ENCODE data around the gene PIK3C2A.
"Not testable (repeated sequence)": the region's sequence is repeated elsewhere in the genome, so short reads cannot be mapped to it uniquely, and the experiment has no call there.

PIK3C2A gene

GRCh38 chr11:17207317-17208256 lies at the start of gene PIK3C2A:
TSS of gene PIK3C2A (minus strand) at chr11:17207986. CDS start at chr11:17169741, 38,245 bp downstream.
- DNase-seq (ENCODE audit: low read depth in 2 of 2): peak; percentile 89 to 94

GRCh38 chr11:17257196-17257595 lies 49.4 kb upstream of the PIK3C2A start:
- no peak for DNase-seq (ENCODE audit: low read depth in 2 of 2)

DNA sequence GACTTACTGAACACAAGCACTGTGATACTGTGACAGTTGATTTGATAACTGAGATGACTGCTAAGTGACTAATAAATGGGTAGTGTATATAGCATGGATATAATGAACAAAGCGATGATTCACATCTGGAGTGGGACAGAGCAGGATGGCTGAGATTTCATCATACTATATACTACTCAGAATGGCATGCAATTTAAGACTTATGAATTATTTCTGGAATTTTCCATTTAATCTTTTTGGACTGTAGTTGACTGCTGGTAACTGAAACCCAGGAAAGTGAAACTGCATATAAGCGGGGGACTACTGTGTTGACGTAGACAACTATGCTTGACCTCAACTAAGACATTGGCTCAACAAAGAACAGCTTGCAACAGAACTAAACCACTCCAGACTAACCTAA lies 48.7 kb upstream of the PIK3C2A start:
- DNase-seq (ENCODE audit: low read depth in 2 of 2): no peak

- DNase-seq (ENCODE audit: low read depth in 2 of 2): no peak
Observed at GRCh38 chr11:17252704-17253103, 44.9 kb upstream of the PIK3C2A start.

- no peak for DNase-seq (ENCODE audit: low read depth in 2 of 2)
Observed at GRCh38 chr11:17250561-17251350, 43.0 kb upstream of the PIK3C2A start.

DNA sequence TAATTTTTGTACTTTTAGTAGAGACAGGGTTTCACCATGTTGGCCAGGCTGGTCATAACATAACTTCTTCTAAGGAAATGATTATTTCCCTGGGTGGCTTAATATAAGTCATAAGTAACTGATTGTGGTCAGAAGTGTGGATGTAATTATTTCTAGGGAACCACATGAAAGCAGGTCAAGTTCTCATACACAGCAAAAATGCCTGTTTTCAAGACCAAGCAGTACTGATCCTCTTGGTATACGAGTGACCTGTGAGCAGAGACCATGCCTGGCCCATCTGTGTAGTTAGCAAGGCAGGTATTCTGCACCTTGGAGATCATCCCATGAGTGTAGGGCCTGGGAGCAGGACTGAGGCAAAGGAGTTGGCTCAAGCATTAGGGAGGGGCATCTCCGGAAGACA lies 36.3 kb upstream of the PIK3C2A start:
- no peak for DNase-seq (ENCODE audit: low read depth in 2 of 2)

DNA sequence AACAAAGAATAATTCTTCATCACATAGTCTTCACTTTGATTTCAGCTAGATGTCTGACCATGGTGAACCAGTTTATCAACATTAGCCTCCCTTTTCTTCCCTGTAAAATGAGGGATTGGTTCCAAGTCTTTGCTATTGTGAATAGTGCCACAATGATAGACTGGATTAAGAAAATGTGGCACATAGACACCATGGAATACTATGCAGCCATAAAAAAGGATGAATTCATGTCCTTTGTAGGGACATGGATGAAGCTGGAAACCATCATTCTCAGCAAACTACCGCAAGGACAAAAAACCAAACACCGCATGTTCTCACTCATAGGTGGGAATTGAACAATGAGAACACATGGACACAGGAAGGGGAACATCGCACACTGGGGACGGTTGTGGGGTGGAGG lies 35.2 kb upstream of the PIK3C2A start:
- DNase-seq (ENCODE audit: low read depth in 2 of 2): not testable (repeated sequence)

GRCh38 chr11:17240780-17241179 lies 33.0 kb upstream of the PIK3C2A start:
- DNase-seq (ENCODE audit: low read depth in 2 of 2): no peak

GRCh38 chr11:17239927-17240326 lies 32.1 kb upstream of the PIK3C2A start:
- not testable (repeated sequence) for DNase-seq (ENCODE audit: low read depth in 2 of 2)

- no peak for DNase-seq (ENCODE audit: low read depth in 2 of 2)
Observed at GRCh38 chr11:17238377-17238776, 30.6 kb upstream of the PIK3C2A start.

GRCh38 chr11:17233101-17233500 lies 25.3 kb upstream of the PIK3C2A start:
- DNase-seq (ENCODE audit: low read depth in 2 of 2): no peak

DNA sequence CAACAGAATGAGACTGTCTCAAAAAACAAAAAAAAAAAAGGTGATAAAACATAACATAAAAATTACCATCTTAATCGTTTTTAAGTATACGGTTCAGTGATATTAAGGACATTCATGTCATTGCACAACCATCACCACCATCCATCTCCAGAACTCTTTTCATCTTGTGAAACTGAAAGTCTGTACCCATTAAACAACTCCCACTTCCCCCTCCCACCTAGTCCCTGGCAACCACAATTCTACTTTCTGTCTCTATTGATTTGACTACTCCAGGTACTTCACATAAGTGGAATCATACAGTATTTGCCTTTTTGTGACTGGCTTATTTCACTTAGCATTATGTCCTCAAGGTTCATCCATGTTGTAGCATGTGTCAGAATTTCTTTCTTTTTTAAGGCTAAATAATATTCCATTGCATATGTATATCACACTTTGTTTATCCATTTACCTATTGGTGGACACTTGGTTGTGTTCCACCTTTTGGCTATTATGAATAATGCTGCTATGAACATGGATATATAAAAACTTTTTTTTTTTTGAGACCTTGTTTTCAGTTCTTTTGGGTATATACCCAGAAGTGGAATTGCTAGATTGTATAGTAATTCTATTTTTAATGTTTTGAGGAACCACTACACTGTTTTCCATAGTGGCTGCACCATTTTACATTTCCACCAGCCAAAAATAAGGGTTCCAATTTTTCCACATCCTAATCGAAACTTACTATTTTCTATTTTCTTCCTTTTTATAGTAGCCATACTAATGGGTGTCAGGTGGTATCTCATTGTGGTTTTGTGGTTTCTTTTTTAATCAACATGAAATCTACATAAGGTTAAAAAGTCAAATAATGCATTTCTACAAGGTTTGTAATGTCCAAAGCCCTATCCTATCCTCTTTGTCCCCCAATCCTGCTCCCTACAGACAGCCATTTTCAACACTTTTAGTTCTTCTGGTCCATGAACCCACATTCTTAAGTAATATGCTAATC lies 23.4 kb upstream of the PIK3C2A start:
- peak; percentile 16 to 29 for DNase-seq (ENCODE audit: low read depth in 2 of 2)

DNA sequence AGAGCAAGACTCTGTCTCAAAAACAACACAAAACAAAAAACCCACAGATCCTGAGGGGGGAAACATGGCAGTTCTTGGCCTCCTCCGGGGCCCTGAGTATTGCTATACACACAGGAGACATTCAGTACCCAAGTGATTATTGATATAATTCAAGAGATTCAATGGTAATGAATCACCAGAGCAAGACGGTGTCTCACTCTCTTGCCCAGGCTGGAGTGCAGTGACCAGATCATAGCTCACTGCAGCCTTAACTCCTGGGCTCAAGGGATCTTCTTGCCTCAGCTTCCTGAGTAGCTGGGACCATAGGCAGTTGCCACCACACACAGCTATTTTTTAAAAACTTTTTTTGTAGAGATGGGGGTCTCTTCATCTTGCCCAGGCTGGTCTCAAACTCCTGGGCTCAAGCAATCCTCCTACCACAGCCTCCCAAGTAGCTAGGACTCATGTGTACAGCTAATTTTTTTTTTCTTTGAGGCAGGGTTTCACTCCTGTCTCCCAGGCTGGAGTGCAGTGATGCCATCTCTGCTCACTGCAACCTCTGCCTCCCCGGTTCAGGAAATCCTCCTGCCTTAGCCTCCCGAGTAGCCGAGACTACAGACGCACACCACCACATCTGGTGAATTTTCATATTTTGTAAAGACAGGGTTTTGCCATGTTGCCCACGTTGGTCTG lies 21.8 kb upstream of the PIK3C2A start:
- no peak for DNase-seq (ENCODE audit: low read depth in 2 of 2)

- not testable (repeated sequence) for DNase-seq (ENCODE audit: low read depth in 2 of 2)
Observed at GRCh38 chr11:17228186-17228925, 20.6 kb upstream of the PIK3C2A start.

DNA sequence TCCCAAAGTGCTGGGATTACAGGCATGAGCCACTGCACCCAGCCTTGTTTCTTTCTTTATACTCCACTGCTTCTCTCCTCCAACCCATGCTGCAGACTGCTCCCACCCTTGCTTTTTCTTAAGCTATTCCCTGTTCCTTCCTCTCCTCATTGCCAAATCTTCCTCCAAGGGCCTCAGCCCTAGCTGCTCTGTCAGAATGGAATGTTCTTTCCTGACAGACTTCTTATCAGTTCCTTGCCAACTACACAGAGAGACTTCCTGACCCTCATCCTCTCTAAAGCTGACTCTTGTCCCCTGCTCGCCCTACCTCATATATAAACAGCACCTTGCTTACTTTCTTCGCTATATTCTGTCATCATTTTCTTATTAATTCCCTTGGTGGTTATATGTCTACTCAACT lies 16.9 kb upstream of the PIK3C2A start:
- DNase-seq (ENCODE audit: low read depth in 2 of 2): no peak

GRCh38 chr11:17221968-17222367 lies 14.2 kb upstream of the PIK3C2A start:
- DNase-seq (ENCODE audit: low read depth in 2 of 2): no peak

DNA sequence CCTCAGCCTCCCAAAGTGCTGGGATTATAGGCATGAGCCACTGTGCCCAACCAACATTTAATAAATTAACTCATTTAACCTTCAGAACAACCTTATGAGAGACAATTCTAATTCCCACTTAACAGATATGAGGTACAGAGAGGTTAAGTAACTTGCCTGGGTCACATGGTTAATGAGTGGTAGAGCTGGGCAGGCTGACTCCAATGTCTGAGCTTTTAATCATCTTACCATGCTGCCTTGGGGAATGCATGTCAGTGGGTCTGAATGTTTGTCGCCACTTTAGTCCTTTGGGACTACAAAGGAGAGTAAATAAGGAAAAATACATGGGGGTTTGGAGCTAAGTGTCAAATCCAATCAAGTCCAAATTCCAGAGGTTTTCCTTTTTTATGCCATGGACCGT lies 11.2 kb upstream of the PIK3C2A start:
- no peak for DNase-seq (ENCODE audit: low read depth in 2 of 2)

GRCh38 chr11:17218403-17218802 lies 10.6 kb upstream of the PIK3C2A start:
- no peak for DNase-seq (ENCODE audit: low read depth in 2 of 2)

GRCh38 chr11:17217401-17217800 lies 9.6 kb upstream of the PIK3C2A start:
- DNase-seq (ENCODE audit: low read depth in 2 of 2): no peak

GRCh38 chr11:17214338-17214737 lies 6.6 kb upstream of the PIK3C2A start:
- no peak for DNase-seq (ENCODE audit: low read depth in 2 of 2)

Measured in activated CD4-positive, alpha-beta T cell treated with anti-CD3 and anti-CD28 coated beads for 24 hours (primary cell).